H4 (cell line): Measurements from ENCODE around the gene LUZP2. TPM values are rescaled to one million over a fixed set of nuclear protein-coding genes. Genes with fewer than 3 reads are reported as not detected.
"Not testable (repeated sequence)": the region's sequence is repeated elsewhere in the genome, so short reads cannot be mapped to it uniquely, and the experiment has no call there.

Experiments used
- DNase-seq: peaks from one replicate; pipeline ENCODE4 v3.0.0-alpha.2; 2015; ENCODE audit warnings: low spot score
- total RNA-seq: library from RNA; depleted of rRNA; stranded (reverse); fragments of >200 nt; shearing (Covaris generic); gene quantifications from 2 replicates; pipeline ENCODE4 v1.2.3, GENCODE V29; 2014

LUZP2 gene
- total RNA-seq, 1 experiment from 2014 or later = 0.77 TPM

- DNase-seq = no peak
These were observed 323.7 kb downstream of the LUZP2 start for GRCh38 chr11:24820541-24820940.

GRCh38 chr11:24828938-24829605 is 332.2 kb downstream of the LUZP2 start:
- DNase-seq = no peak

- no peak for DNase-seq
These were observed 336.7 kb downstream of the LUZP2 start for GRCh38 chr11:24833573-24833972.

GRCh38 chr11:24837112-24837511 is 340.3 kb downstream of the LUZP2 start:
- no peak for DNase-seq

- no peak for DNase-seq
These were observed 345.5 kb downstream of the LUZP2 start for GRCh38 chr11:24842308-24842707.

- DNase-seq = no peak
These were observed 347.6 kb downstream of the LUZP2 start for GRCh38 chr11:24844406-24844805.

GRCh38 chr11:24848857-24849256 is 352.0 kb downstream of the LUZP2 start:
- DNase-seq = no peak

GRCh38 chr11:24855951-24856350 is 359.1 kb downstream of the LUZP2 start:
- DNase-seq = no peak

GRCh38 chr11:24859801-24860300 is 363.0 kb downstream of the LUZP2 start:
- DNase-seq = no peak

- DNase-seq = no peak
These were observed 364.6 kb downstream of the LUZP2 start for GRCh38 chr11:24861440-24861839.

GRCh38 chr11:24866743-24867142 is 369.9 kb downstream of the LUZP2 start:
- DNase-seq = no peak

GRCh38 chr11:24870048-24870447 is 373.2 kb downstream of the LUZP2 start:
- no peak for DNase-seq

GRCh38 chr11:24872186-24872585 is 375.3 kb downstream of the LUZP2 start:
- no peak for DNase-seq

- no peak for DNase-seq
These were observed 375.9 kb downstream of the LUZP2 start for GRCh38 chr11:24872651-24873311.

- no peak for DNase-seq
These were observed 384.1 kb downstream of the LUZP2 start for GRCh38 chr11:24880962-24881361.

- DNase-seq = no peak
These were observed 388.8 kb downstream of the LUZP2 start for GRCh38 chr11:24885580-24886173.

GRCh38 chr11:24886880-24887619 is 390.2 kb downstream of the LUZP2 start:
- DNase-seq = no peak

GRCh38 chr11:24890426-24890825 is 393.6 kb downstream of the LUZP2 start:
- DNase-seq = no peak

GRCh38 chr11:24891845-24892492 is 395.1 kb downstream of the LUZP2 start:
- DNase-seq = not testable (repeated sequence)

GRCh38 chr11:24896118-24896835 is 399.4 kb downstream of the LUZP2 start:
- no peak for DNase-seq

GRCh38 chr11:24900514-24900913 is 403.7 kb downstream of the LUZP2 start:
- no peak for DNase-seq
